ENCODE measurements around the gene PLCD1.

PLCD1 gene

DNA sequence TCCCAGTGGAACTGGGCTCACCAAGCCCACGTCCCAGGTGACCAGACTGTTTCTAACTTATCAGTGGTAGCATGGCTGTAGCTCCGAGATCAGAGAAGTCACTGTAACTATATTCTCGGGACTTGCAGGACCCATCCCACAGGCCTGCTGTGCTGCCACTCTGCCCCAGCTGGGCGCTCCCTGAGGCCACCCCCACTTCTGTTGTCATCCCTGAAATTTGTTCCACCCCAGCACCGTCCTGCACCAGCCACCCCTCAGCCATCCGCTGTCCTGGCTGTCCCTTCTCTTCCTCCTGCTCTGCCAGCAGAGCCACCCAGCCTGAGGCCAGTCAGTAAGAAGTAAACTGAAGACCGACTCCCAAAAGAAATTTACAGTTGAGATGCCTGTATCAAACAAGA is 71.9 kb downstream of the PLCD1 start:
- DNase-seq: no peak
